LoVo (cell line): ENCODE results near the gene ISYNA1.

Source experiments
- DNase-seq: peaks from one replicate; pipeline ENCODE4 v3.0.0-alpha.2; 2016; ENCODE audit warnings: low spot score

The ISYNA1 gene

DNA sequence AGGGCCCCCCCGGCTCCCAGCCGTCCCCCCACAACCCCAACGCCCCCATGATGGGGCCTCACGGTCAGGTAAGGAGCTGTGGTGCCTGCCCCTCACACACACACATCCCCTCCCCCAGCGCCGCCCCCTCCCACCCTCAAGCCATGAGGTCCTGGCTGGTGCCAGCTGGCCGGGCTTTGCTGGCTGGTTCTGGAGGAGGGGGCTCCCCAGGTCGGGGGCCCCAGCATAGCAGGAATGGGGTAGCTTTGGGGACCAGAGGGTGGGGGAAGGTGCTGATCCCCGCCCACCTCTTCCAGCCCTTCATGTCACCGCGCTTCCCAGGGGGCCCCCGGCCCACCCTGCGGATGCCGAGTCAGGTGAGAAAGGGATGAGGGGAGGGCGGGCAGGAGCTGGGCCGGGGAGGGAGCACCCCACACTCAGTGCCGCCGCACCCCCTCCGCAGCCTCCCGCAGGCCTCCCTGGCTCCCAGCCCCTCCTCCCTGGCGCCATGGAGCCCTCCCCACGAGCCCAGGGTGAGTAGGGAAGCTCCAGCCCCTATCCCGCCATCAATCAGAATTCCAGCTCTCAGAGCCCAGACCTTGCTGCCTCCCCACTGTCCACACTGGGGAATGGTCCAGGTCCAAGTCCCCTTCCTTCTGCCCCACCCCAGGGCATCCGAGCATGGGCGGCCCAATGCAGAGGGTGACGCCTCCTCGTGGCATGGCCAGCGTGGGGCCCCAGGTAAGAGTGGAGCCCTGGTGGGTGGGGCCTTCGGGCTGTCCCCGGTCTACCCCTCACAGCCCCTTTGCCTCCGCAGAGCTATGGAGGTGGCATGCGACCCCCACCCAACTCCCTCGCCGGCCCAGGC, 6.4 kb downstream of the ISYNA1 start:
- no peak for DNase-seq

DNA sequence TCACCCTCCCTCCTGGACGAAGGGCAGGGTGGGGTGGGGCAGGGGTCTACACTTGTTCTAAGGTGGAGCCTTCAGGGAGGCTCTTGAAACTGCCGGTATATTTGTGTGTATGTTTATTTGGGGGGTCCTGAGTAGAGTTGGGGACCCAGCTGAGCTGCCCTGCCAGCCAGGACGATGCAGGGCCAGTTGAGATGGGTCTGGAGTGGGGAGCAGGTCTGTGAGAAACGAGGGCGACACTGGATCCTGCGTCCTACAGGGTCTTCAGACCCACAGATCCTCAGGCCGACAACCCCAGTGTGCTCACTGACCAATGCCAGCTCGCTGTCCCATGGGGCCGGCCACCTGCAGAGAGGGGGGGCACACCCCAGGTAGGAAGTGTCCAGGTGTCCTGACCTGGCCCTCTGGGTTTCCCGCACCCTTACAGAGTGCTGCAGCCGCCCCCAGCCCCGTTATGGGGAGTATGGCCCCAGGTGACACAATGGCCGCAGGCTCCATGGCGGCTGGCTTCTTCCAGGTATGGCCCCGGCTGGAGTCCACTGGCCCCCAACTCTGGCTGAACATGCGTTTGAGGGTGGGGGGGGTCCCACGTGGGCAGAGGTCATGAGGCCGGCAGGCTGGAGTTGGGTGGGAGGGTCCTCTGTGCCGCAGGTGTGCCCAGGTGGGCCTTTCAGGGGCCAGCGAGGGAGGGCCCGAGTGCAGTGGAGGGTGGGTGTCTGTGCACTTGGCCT, 7.4 kb downstream of the ISYNA1 start:
- no peak for DNase-seq

DNA sequence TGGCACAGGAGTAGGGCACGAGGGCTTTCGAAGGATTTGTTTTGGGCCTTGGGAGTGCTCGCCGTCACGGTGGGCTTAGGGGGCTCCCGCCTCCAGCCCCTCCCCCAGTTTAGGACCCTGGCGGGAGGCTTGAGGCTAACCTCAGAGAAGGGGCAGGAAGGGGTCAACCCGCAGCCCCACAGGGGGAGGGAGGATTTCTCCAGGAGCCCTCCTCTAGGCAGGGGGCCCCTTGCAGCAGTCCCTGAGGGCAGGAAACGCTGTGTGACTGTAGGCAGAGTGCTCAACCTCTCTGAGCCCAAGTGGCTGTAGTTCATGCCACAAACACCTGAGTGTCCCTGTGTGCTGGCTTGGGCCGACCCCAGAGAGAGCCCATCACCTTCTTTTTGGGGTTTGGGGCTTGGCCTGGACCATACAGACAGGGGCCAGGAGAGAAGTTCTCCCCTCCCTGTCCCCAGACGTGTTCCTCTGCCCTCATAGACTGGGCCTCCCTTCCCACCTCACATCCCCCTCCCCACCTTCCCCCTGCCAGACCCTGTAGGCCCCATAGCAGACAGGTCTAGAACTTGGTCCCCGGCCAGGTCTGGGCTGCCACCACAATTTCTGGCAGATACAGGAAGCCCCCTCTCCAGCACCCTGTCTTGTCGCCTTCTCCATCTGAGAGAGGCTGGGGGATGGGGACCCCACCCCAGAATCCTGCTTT, 8.1 kb downstream of the ISYNA1 start:
- no peak for DNase-seq

DNA sequence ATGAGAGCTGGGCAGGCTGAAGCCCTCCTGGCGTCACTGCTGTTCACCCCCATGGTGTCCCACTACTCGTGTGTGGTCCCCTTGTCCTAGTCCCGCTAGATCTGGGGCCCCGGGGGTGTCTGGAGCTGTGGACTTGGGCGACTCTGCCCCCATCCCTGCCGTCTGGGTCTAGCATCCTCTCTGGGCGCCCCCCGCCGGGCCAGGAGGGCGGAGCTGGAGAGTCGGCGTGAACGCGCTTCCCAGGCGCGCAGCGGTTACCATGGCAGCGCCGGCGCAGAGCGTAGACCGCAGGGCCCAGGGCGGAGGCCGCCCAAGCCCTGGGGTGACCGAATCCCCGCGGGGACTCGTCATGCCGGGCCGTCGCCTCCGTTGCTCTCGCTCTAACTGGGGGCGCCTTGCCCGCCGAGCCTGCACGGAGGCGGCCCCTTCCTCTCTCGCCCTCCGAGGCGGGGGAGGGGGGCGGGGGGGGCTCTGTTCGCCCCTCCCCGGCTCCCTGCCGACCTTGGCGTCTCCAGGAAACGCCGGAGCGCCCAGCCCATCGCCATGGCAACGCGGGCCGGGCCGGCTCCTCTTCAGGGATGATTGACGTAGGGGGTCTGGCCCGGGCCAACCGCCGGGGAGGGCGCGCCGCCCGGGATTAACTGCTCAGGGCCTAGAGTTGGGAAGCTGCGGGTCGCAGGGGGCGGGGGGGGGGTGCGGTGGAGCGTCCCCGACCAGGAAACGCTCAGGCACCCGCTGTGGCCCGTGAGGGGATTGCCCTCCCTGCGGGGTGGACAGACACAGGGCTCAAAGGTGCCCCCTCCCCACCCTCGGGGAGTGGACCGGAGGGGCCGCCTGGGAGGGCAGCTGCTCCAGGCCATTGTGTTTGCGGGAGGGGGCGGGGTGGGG, 8.9 kb downstream of the ISYNA1 start:
- DNase-seq, result no peak

DNA sequence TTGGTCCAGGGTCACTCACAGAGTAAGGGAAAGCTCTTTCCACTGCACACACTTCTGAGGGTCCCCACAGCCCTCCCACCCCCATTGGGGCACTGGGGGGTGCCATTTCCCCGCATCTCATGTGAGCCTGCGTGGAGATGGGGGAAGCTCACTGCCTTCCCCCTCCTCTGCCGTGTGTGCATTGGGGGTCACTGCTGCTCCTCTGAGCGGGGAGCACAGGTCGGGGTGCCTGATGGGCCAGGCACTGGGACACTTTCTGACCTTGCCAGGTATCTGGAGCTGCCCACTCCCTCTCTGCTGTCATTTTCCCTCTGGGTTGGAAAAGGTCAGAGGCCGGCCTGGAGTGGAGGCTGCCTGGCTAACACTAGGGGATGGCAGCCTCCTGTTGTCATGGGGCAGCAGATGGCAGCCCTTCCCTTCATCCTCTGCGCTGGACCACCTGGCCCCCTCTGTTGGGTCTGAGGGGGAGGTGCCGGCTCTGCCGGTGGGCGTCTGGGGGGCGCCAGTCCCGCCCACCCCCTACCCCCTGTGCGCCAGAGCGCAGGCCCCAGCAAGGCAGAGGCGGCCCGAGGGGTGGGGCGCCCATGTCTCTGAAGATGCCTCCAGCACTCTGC, 9.7 kb downstream of the ISYNA1 start:
- DNase-seq, result no peak

DNA sequence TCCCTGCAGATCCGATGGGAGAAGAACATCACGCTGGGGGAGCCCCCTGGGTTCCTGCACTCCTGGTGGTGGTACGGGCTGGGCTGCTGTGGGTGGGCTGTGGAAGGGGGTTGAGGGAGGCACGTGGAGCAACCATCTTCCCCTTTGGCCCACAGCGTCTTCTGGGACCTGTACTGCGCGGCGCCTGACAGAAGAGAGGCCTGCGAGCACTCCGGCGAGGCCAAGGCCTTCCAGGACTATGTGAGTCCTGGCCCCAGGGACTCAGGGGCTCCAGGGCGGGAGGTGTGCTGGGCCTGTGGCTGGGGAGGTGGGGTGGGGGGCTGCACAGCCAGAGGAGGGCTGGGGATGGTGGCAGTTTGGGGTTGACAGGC, 10.2 kb downstream of the ISYNA1 start:
- no peak for DNase-seq

DNA sequence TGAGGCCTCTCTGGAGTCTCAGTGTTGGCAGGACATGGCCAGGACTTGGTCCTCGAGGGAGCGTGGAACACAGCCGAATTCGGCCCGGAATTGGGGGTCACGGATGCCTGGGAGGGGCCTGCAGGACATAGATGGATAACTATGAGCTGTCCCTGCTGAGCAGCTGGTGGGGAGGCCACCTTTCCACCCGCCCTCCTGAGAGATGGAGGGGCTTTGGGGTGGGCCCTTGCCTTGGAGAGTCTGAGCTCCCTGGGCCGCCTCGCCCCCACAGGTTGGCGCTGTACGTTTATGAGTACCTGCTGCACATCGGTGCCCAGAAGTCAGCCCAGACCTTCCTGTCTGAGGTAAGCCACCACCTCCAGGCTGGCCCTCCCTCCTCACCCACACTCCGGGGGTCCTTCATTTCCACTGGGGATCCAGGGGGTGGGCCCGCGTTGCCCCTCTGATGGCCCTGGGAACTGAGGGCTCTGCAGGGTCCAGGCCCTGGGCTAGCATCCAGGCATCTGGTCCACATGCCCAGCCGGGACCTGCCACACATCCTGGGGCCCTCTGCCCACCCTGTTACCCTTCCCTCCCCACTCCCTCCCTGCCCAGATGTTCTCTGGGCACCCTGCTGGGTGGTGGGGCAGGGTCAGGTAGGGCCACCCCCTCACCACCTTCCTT, 10.7 kb downstream of the ISYNA1 start:
- DNase-seq, result no peak

DNA sequence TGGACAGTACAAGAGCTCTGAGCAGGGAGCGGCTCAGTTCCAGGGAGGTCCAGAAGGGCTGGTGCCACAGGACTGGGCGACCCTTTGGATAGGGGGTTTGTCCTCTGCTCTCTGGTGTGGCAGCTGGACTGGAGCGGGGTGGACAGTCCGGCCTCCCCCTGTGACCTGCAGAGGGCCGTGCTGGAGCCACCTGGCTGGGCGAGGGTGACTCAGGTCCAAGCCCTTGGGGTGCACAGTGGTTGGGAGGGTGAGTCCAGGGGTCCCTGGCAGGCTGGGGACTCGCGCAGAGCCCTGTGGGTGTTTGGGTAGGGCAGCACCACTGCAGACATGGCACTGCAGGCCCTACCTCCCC, 11.5 kb downstream of the ISYNA1 start:
- DNase-seq, result no peak

DNA sequence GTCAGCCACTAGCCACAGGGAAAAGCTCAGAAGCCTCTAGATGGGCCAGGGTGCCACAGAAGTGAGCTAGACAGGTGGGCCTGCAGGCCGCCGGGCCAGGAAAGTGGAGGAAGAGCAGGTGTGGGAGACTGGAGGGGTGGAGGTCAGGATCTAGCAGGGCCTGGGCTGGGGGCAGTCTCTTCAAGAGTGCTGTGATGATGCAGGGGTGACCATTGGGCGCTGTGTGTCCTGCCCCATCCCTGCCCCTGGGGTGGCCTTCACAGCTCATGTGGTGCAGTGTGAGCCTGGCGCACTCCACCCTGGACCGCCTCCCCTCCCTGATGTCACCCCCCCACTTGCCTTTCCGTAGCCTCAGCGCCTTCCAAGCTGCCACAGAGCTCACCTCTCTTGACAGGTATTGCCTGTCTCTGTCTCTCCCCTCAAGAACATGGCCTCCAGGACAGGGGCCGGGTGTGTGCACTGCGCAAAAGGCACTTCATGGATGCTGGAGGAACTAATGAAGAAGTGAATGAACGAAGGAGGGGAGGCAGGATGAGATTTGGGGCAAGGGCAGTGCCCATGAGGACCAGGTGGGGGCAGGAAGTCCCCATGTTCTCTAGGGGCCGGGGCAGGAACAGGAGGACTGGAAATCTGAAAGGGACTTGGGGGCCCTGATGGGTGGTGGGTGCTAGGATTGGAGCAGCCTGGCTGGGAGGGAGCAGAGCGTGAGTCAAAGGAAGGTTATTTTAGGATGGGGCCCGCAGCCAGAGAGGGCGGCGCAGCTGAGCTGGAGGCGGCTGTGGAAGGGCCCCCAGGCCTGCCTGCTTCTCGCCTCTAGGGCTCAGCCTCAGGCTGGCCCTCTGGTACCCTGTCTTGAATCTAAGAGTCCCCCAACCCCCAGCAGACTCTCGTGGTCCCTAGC, 12.2 kb downstream of the ISYNA1 start:
- DNase-seq, result no peak

DNA sequence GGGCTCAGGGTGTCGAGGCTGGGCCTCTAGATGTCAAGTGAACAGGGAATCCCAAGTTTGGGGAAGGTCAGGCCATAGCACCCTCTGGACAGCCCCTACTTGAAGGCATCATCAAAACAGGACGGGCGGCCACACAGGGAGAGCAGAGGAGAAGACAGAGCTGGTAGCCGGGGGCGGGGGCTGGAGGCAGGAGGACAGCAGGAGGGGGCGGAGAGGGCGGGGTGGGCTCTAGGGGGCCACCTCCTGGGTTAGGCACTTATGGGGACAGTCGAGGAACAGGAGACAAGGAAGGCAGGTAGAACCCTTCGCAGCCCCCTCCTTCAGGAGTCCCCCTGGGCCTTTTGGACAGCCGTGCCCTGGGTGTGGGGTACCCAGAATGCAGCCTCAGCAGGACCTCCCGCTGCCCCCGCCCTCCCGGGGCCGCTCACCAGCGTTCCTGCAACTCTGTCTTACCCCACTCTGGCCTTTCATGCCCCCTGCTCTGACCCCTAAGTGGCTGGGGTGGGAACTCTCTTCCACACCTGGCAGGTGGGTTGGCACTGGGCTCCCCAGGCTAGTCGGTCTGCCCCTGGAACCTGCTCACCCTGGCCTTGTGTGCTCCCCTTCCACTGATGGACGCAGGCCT, 12.9 kb downstream of the ISYNA1 start:
- no peak for DNase-seq

DNA sequence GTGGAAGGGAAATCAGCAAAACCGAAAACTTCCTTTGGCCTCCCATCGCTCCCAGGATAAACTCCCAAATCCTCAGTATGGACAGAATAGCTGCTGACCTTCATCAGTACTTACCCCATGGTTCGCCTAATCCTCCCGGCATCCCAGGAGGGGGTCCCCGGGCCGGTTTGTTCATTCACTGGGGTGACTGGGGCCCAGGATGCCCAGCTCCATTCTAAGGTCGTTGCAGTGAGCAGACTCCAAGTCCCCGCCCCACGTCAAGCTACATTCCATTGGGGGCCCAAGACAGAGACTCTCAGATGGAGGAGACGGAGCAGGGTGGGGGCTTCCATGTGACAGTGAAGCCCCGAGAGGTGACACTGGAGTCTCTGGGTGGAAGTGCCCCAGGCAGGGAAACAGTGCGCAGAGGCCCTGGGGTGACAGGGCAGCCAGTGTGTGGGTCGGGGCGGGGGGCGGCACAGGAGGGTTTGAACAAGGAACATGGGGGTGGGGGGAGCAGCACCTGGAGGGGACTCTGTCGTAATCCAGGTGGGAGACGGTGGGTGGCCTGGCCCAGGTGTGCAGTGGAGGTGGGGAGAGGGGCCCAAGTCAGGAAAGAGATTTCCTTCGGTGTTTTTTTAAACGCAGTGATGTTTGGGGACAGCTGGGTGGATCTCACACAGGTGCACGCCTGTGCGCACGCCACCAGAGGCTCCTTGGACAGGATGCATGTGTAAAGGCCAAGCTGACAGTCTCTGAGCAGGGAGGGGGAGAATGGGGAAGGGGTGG, 13.6 kb downstream of the ISYNA1 start:
- DNase-seq, result no peak

DNA sequence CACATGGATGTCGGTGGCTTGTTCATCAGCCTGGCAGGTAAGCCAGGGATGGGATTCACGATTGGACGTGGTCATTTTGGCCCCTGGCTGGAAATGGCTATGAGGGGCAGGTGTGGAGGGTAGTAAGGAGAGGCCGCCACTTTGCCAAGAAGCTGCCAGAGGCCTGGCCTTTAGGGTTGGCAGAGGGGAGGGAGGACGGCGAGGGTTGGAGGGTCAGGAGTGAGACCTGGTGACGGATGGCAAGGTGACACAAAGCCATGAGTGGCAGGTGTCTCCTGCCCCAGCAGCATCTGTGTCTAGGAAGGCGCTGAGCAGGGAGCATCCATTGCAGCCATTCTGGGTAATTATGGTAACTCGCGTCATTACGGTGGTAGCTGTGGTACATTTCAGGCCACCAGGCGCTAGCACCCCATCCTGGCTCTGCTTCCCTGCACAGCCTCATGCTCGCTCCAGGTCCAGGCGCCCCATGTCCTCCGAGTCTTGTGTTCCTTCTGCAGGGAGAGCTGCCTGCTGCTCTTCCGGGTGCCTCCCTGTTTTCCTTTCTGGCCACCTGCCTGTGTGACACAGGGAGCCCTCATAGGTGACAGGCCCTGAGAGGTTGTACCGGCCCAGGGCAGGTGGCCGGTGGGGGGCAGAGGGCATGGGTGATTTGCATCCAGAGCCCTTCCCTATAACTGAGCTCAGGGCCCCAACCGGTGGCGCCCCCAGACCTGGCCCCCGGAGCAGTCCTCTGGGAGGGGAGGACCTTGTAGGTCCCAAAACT, 14.5 kb downstream of the ISYNA1 start:
- no peak for DNase-seq

DNA sequence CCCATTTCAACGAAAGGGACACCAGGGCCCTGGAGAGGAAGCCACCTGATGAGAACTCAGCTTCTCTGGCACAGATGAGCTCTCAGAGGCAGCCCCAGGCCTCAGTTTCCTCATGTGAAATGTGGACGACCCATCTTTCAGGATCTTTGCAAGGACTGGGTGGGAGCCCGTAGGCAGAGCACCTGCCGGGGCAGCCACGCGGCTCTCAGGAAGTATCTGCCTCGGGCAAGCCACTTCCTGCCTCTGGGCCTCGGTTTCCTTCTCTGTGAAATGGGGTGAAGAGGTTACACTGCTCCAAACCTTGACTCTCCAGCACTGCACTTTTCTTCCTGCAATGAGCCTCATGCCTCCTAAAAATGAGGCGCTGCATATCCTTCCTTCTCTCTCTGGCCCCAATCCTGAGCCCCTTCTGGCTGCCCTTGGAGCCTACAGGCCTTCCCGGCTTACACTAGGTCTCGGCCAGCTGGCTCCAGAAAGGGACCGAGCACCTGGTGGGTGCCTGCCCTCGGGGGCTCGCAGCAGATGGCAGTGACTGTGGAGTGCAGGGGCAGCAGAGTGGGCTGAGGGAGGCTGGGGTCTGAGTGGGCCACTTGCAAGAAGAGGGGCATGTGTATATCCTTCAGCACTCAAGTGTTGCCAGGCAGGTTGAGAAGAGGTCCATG, 15.3 kb downstream of the ISYNA1 start:
- no peak for DNase-seq

DNA sequence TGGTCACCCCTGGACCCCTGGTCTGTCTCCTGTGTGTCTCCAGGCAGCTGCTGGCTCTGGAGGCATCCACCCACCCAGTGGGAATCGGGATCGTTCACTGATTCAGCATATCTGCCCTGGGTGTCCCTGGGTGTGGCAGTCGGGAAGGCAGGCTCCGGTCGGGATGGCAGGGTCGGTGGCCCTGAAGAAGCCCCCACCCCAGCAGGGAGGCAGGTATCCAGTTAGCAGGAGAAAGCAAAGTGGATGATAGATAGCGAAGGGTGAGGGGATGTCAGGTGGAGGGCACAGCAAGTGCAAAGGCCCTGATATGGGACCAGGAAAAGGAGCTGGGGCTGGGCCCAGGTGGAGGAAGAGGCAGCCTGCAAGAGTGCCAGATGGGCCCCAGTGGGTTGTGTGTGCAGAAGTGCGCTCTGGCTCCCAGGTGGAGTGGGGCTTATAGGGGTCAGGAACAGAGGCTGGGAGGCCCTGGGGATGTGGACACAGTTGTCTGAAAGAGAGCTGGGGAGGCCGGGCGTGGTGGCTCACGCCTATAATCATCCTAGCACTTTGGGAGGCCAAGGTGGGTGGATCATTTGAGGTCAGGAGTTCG, 16.5 kb downstream of the ISYNA1 start:
- DNase-seq, result no peak

DNA sequence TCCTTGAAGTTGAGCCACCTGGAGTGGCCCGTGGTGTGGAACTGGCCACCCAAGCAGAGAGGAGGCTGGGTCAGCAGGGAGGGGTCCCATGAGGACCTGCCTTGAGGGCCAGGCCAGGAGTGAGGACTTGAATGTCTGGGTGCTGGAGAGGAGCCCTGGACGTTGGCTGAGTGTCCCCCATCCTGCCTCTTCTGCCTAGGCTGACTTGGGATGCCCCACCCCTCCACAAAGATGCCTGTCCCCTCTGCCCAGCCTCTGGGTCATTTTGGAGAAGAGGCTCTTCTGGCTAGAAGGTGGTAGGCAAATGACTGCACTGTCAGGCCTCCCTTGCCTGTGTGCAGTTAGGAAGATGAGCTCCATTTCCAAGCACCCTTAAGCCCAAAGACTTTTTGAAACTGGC, 17.0 kb downstream of the ISYNA1 start:
- DNase-seq, result no peak

DNA sequence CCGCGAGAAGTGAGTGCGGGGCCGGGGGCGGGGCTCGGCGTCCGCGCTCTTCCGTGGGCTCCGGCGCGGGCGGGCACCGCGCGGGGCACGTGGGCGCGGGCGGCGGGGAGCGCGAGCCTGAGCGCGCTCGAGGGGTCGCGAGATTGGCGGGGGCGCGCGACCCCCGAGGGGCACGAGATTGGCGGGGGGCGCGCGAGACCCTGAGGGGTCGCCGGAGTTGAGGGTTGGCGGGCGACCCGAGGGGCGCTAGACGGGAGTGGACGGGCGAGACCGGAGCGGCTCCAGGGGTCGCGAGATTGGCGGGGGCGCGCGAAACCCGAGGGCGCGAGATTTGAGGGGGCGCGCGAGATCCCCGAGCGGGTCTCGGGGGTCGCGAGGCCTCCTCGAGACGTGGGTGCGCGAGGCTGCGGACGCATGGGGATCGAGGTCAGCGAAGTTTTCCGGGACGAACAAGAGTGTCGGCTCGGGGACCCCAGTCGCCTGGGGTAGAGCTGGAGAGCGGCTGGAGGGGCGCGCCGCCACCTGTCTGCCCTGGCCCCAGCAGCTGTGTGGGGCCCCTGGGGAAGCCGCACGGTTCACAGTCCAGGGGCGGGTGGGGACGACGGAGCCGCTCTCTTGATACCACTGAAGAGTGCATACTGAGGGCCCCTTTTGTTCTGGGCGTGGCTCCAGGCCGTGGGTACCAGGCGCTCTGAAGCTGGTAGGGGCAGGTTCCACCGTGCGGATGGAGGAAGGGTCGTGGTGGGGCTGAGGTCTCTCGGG, 18.1 kb downstream of the ISYNA1 start:
- peak; percentile 23 for DNase-seq
